Measurements from ENCODE around the gene TRIM31.

Gene TRIM31

DNA sequence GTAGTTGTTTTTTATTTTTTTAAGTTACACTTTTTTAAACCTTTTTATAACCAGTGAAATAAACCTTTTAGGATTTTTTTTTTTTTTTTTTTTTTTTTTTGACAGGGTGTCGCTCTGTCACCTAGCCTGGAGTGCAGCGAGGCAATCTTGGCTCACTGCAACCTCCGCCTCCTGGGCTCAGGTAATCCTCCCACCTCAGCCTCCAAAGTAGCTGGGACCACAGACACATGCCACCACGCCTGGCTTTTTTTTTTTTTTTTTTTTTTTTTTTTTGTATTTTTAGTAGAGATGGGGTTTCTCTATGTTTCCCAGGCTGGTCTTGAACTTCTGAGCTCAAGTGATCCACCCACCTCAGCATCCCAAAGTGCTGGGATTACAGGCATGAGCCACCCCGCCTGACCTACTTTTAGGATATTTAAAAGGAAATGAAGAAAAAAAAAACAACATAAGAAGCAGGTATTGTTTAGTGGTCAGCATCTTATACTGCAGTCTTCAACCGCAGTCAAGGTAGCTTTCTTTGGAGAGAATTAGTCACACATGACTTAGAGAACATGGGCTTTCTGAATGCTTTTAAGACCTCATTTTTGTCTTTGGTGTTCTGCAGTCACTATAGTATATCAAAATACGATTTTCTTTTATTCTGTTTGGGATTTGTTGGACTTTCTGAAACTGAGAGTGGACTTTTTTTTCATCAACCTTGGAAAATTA is 50.3 kb downstream of the TRIM31 start:
- ChIA-PET CTCF (interaction anchor here (0.9 to 2.0 kb wide), 2 partner anchors 40 to 42 kb away, joined by 3 to 7 read pairs; no protein-coding TSS in a partner anchor), POLR2A (interaction anchor here (0.6 to 3.4 kb wide), 3 partner anchors 31 to 668 kb away, joined by 4 to 36 read pairs (median 4); no protein-coding TSS in a partner anchor)
- H3K36me3 ChIP-seq (ENCODE audit: control insufficient read depth in 2 of 2, insufficient read depth in 1 of 2, low read length in 2 of 2), result peaks cover 18 to 29% of the 10 kb centered on the region in 2 experiments; a peak in 2 of 3 replicates
- H3K4me1 ChIP-seq (ENCODE audit: control insufficient read depth, insufficient read depth, low read length), result peaks cover 7% of the 10 kb centered on the region
- H3K4me3 ChIP-seq (ENCODE audit: low read depth, low read length), result no peak overlapping the region; the same call in 1 of the 2 replicates
- peak; percentile 15 for TF ChIP-seq SETDB1 (IDR thresholded peaks at IDR 0.05; ENCODE audit: insufficient read length, low read length)
- no peak for TF ChIP-seq ZNF549 (tag by site-specific recombination; IDR thresholded peaks at IDR 0.05)
- TF ChIP-seq PRDM1 (tag by site-specific recombination; IDR thresholded peaks at IDR 0.05), result peak; percentile 41; the same call in 1 of the 2 replicates
- TF ChIP-seq, protein P1, sequence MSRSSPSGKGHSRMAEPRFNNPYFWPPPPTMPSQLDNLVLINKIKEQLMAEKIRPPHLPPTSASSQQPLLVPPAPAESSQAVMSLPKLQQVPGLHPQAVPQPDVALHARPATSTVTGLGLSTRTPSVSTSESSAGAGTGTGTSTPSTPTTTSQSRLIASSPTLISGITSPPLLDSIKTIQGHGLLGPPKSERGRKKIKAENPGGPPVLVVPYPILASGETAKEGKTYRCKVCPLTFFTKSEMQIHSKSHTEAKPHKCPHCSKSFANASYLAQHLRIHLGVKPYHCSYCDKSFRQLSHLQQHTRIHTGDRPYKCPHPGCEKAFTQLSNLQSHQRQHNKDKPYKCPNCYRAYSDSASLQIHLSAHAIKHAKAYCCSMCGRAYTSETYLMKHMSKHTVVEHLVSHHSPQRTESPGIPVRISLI (tag by site-specific recombination; IDR thresholded peaks at IDR 0.05), result peak; percentile 93
- no peak overlapping the region for H3K27ac ChIP-seq (ENCODE audit: extremely low read depth, low read depth, low read length)
- H3K9me3 ChIP-seq (ENCODE audit: control insufficient read depth, insufficient read depth, low read depth, low read length), result no peaks in the 10 kb centered on the region

DNA sequence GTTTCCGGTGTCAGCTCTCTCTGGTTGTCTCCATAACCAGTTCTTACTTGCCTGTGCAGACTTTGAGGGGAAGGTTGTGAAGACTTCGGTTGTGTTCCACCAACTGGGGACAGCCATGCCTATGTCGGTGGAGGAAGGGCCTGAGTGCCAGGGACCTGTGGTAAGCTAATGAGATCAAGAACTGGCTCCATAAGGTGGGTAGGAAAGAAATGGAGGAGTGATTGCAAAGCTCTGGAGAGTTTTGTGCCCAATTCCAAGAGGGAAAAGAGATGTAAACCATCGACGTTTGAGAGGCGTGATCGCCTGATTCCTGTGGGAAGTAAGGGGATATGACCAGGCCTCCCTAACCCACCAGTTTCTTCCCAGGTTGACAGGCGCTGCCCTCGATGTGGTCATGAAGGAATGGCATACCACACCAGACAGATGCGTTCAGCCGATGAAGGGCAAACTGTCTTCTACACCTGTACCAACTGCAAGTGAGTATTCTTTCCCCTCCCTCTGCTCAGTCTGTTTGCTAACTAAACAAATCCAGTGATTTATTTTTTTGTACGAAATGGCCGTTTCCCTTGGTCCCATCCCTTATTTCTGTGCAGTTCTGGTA is 50.9 kb downstream of the TRIM31 start:
- Histone ChIP-seq H3K4me3 (ENCODE audit: low read depth, low read length) (peak overlapping the region; percentile 75), H3K36me3 (ENCODE audit: control insufficient read depth in 2 of 2, insufficient read depth in 1 of 2, low read length in 2 of 2) (peaks cover 22 to 35% of the 10 kb centered on the region in 2 experiments; a peak in 2 of 3 replicates), H3K4me1 (ENCODE audit: control insufficient read depth, insufficient read depth, low read length) (peaks cover 7% of the 10 kb centered on the region), H3K9me3 (ENCODE audit: control insufficient read depth, insufficient read depth, low read depth, low read length) (no peaks in the 10 kb centered on the region), H3K27ac (ENCODE audit: extremely low read depth, low read depth, low read length) (peak overlapping the region; percentile 72)
- POLR2A ChIA-PET, result interaction anchor here (0.8 to 3.4 kb wide), 10 partner anchors 10 to 152 kb away, joined by 4 to 36 read pairs (median 8); no protein-coding TSS in a partner anchor
- CTCF ChIA-PET, result interaction anchor here (0.6 to 2.0 kb wide), 8 partner anchors 16 to 106 kb away, joined by 3 to 9 read pairs (median 3); no protein-coding TSS in a partner anchor
- TF ChIP-seq ZNF354C (tag by site-specific recombination; IDR thresholded peaks at IDR 0.05; ENCODE audit: borderline replicate concordance, low read depth), result no peak
- TF ChIP-seq ZNF335 (tag by site-specific recombination; conservative IDR thresholded peaks at IDR 0.05), result peak; percentile 42; the same call in 1 of the 2 replicates
- peak; percentile 32 for TF ChIP-seq ZNF600 (tag by site-specific recombination; IDR thresholded peaks at IDR 0.05)
- peak; percentile 86; the same call in 1 of the 2 replicates for TF ChIP-seq PRDM1 (tag by site-specific recombination; IDR thresholded peaks at IDR 0.05)
- TF ChIP-seq, protein P2, sequence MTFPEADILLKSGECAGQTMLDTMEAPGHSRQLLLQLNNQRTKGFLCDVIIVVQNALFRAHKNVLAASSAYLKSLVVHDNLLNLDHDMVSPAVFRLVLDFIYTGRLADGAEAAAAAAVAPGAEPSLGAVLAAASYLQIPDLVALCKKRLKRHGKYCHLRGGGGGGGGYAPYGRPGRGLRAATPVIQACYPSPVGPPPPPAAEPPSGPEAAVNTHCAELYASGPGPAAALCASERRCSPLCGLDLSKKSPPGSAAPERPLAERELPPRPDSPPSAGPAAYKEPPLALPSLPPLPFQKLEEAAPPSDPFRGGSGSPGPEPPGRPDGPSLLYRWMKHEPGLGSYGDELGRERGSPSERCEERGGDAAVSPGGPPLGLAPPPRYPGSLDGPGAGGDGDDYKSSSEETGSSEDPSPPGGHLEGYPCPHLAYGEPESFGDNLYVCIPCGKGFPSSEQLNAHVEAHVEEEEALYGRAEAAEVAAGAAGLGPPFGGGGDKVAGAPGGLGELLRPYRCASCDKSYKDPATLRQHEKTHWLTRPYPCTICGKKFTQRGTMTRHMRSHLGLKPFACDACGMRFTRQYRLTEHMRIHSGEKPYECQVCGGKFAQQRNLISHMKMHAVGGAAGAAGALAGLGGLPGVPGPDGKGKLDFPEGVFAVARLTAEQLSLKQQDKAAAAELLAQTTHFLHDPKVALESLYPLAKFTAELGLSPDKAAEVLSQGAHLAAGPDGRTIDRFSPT (tag by site-specific recombination; IDR thresholded peaks at IDR 0.05), result no peak
- TF ChIP-seq GLIS1 (tag by site-specific recombination; IDR thresholded peaks at IDR 0.05), result no peak
- TF ChIP-seq ZBTB17 (tag by site-specific recombination; IDR thresholded peaks at IDR 0.05), result peak; percentile 23; the same call in 1 of the 2 replicates
- no peak for TF ChIP-seq ZNF555 (tag by site-specific recombination; conservative IDR thresholded peaks at IDR 0.05)
- no peak for TF ChIP-seq ZNF433 (tag by site-specific recombination; IDR thresholded peaks at IDR 0.05; ENCODE audit: low read depth)
- TF ChIP-seq ZNF341 (tag by site-specific recombination; IDR thresholded peaks at IDR 0.05; ENCODE audit: low read depth), result peak; percentile 47; the same call in 1 of the 2 replicates
- TF ChIP-seq YY2 (tag by site-specific recombination; IDR thresholded peaks at IDR 0.05), result 0 out of 2 replicates have a peak, but pooled peaks have one; percentile 39
- TF ChIP-seq, protein P3, sequence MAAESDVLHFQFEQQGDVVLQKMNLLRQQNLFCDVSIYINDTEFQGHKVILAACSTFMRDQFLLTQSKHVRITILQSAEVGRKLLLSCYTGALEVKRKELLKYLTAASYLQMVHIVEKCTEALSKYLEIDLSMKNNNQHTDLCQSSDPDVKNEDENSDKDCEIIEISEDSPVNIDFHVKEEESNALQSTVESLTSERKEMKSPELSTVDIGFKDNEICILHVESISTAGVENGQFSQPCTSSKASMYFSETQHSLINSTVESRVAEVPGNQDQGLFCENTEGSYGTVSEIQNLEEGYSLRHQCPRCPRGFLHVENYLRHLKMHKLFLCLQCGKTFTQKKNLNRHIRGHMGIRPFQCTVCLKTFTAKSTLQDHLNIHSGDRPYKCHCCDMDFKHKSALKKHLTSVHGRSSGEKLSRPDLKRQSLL (tag by site-specific recombination; IDR thresholded peaks at IDR 0.05), result peak; percentile 56; the same call in 1 of the 2 replicates
- peak; percentile 84 for TF ChIP-seq ZBTB48 (tag by site-specific recombination; IDR thresholded peaks at IDR 0.05)
- TF ChIP-seq, protein P4, sequence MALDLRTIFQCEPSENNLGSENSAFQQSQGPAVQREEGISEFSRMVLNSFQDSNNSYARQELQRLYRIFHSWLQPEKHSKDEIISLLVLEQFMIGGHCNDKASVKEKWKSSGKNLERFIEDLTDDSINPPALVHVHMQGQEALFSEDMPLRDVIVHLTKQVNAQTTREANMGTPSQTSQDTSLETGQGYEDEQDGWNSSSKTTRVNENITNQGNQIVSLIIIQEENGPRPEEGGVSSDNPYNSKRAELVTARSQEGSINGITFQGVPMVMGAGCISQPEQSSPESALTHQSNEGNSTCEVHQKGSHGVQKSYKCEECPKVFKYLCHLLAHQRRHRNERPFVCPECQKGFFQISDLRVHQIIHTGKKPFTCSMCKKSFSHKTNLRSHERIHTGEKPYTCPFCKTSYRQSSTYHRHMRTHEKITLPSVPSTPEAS (tag by site-specific recombination; IDR thresholded peaks at IDR 0.05), result no peak
- TF ChIP-seq ZNF777 (tag by site-specific recombination; IDR thresholded peaks at IDR 0.05; ENCODE audit: borderline replicate concordance), result 0 out of 2 replicates have a peak, but pooled peaks have one; percentile 0
- no peak for TF ChIP-seq SETDB1 (IDR thresholded peaks at IDR 0.05; ENCODE audit: insufficient read length, low read length)
